HCT116 (cell line): ENCODE results near the gene SNCA. TPM values are rescaled to one million over a fixed set of nuclear protein-coding genes. Genes with fewer than 3 reads are reported as not detected.

ENCODE experiments used
- ATAC-seq: fragments of 200-7000 bp; cut with Tn5 transposase; 2 replicates; pipeline ENCODE4 v1.9.1; 2020; ENCODE audit warnings: mild to moderate bottlenecking, moderate library complexity
- BruUV-seq: library from RNA; stranded (reverse); fragments of 400-500 nt; replicated peaks from 2 replicates; lab custom pipeline; 2021; lab: Mats Ljungman, UMichigan
- CTCF ChIA-PET: fragments of 300-600 bp; sonication (Branson Sonifier 250); formaldehyde crosslinking; loops from one replicate; lab custom pipeline; 2021; ENCODE audit warnings: antibody characterized with exemption; lab: Charles Lee
- POLR2A ChIA-PET: fragments of 300-600, 350-600 bp; sonication (Branson Sonifier 250); formaldehyde crosslinking; loops from one replicate; lab custom pipeline; 2021; ENCODE audit warnings: antibody characterized with exemption; lab: Charles Lee
- RAD21 ChIA-PET, 2 experiments: fragments of 300-600 bp; sonication (Branson Sonifier 250); formaldehyde crosslinking; loops; one replicate each; lab custom pipeline; 2023; ENCODE audit warnings: low total read pairs in 2 of 2; ENCODE audit not compliant: uncharacterized antibody in 2 of 2, unreplicated experiment in 2 of 2, low non-redundant PET in 1 of 2; lab: Charles Lee
- DNase-seq: peaks from one replicate; pipeline ENCODE4 v3.0.0-alpha.2; 2010; ENCODE audit warnings: low read depth, low spot score
- H2AFZ ChIP-seq: fragments of 200-600 bp; shearing (Covaris generic), sonication (generic); 2 replicates; pipeline ENCODE4 v1.6.1; 2017; ENCODE audit warnings: low read depth, mixed run types, mixed read lengths, antibody characterized with exemption, low read length; ENCODE audit not compliant: poor library complexity, severe bottlenecking
- H3K27ac ChIP-seq: 2 replicates; pipeline ENCODE4 v1.5.1; 2012; ENCODE audit warnings: low read depth, low read length
- H3K27me3 ChIP-seq: fragments of 200-600 bp; sonication (generic); 2 replicates; pipeline ENCODE4 v1.6.1; 2016; ENCODE audit warnings: mixed run types, low read length, mixed read lengths; ENCODE audit not compliant: insufficient read depth
- H3K36me3 ChIP-seq, 2 experiments: fragments of 200-500 bp in 1 of 2; fragments of 200-600 bp in 1 of 2; sonication (Bioruptor generic) in 1 of 2; sonication (generic) in 1 of 2; 2 replicates each; pipeline versions ENCODE4 v1.5.1 to v1.6.1; 2014 to 2016; ENCODE audit warnings: low read length in 2 of 2, inconsistent platforms in 1 of 2, mixed read lengths in 1 of 2, mixed run types in 1 of 2; ENCODE audit not compliant: insufficient read depth in 2 of 2, control insufficient read depth in 1 of 2
- H3K4me1 ChIP-seq, 2 experiments: fragments of 200-600 bp in 1 of 2; sonication (generic) in 1 of 2; 2 replicates each; pipeline versions ENCODE4 v1.5.1 to v1.6.1; 2012 to 2017; ENCODE audit warnings: low read length in 2 of 2, inconsistent platforms in 1 of 2, mild to moderate bottlenecking in 1 of 2, mixed read lengths in 1 of 2, mixed run types in 1 of 2, moderate library complexity in 1 of 2; ENCODE audit not compliant: insufficient read depth in 2 of 2, control insufficient read depth in 1 of 2
- H3K4me2 ChIP-seq: fragments of 200-600 bp; sonication (generic); 2 replicates; pipeline ENCODE4 v1.6.1; 2017; ENCODE audit warnings: mixed run types, low read length, mixed read lengths
- H3K4me3 ChIP-seq, 2 experiments: fragments of 200-600 bp in 1 of 2; sonication (generic) in 1 of 2; replicated peaks in 1 of 2; 2 replicates each; pipeline ENCODE4 v1.5.1; 2011 to 2016; ENCODE audit warnings: low read length in 2 of 2, control low read depth in 1 of 2, low read depth in 1 of 2, mild to moderate bottlenecking in 1 of 2, mixed read lengths in 1 of 2, mixed run types in 1 of 2
- H3K79me2 ChIP-seq: fragments of 200-600 bp; sonication (generic); 2 replicates; pipeline ENCODE4 v1.6.1; 2017; ENCODE audit warnings: mild to moderate bottlenecking, mixed run types, low read length, moderate library complexity, mixed read lengths; ENCODE audit not compliant: insufficient read depth
- H3K9ac ChIP-seq: fragments of 200-600 bp; sonication (generic); 2 replicates; pipeline ENCODE4 v1.6.1; 2016; ENCODE audit warnings: low read length, mixed read lengths
- H3K9me2 ChIP-seq: fragments of 200-600 bp; sonication (generic), shearing (Covaris generic); 2 replicates; pipeline ENCODE4 v1.6.1; 2017; ENCODE audit warnings: mixed run types, mild to moderate bottlenecking, moderate library complexity; ENCODE audit not compliant: insufficient read depth
- H3K9me3 ChIP-seq, 2 experiments: fragments of 200-500 bp in 1 of 2; fragments of 200-600 bp in 1 of 2; sonication (Bioruptor generic) in 1 of 2; sonication (generic) in 1 of 2; 2 replicates each; pipeline ENCODE4 v1.6.1; 2014 to 2017; ENCODE audit warnings: low read length in 2 of 2, mixed read lengths in 2 of 2, inconsistent platforms in 1 of 2, low read depth in 1 of 2, mild to moderate bottlenecking in 1 of 2, mixed run types in 1 of 2, moderate library complexity in 1 of 2; ENCODE audit not compliant: control insufficient read depth in 1 of 2, insufficient read depth in 1 of 2
- H4K20me1 ChIP-seq: fragments of 200-600 bp; sonication (generic), shearing (Covaris generic); 2 replicates; pipeline ENCODE4 v1.6.1; 2017; ENCODE audit warnings: mixed run types, mild to moderate bottlenecking, moderate library complexity; ENCODE audit not compliant: insufficient read depth
- CBX3 ChIP-seq: IDR thresholded peaks from 2 replicates; pipeline ENCODE4 v1.6.1; 2012; ENCODE audit warnings: low read depth
- EZH2 ChIP-seq: fragments of 200-600 bp; sonication (generic); IDR thresholded peaks from 2 replicates; pipeline ENCODE4 v1.6.1; 2017; ENCODE audit warnings: antibody characterized with exemption, mixed run types
- POLR2A ChIP-seq: IDR thresholded peaks from 2 replicates; pipeline ENCODE4 v1.7.0; 2011; ENCODE audit warnings: borderline replicate concordance; ENCODE audit not compliant: insufficient read depth, insufficient read length; ENCODE audit errors: extremely low read depth
- POLR2AphosphoS5 ChIP-seq: IDR thresholded peaks from 2 replicates; pipeline ENCODE4 v1.6.1; 2011; ENCODE audit warnings: mild to moderate bottlenecking, low read depth, low read length, moderate library complexity
- RAD21 ChIP-seq: IDR thresholded peaks from 2 replicates; pipeline ENCODE4 v1.6.1; 2012; ENCODE audit warnings: low read depth, mild to moderate bottlenecking
- SIN3A ChIP-seq: IDR thresholded peaks from 2 replicates; pipeline ENCODE4 v1.6.1; 2012; ENCODE audit warnings: low read depth
- SP1 ChIP-seq: IDR thresholded peaks from 2 replicates; pipeline ENCODE4 v1.6.1; 2012; ENCODE audit warnings: low read depth
- SRF ChIP-seq: IDR thresholded peaks from 2 replicates; pipeline ENCODE4 v1.6.1; 2012; ENCODE audit warnings: low read depth
- TCF7L2 ChIP-seq: IDR thresholded peaks from 2 replicates; pipeline ENCODE4 v1.7.0; 2011; ENCODE audit warnings: borderline replicate concordance, inconsistent platforms; ENCODE audit not compliant: insufficient read depth, insufficient read length; ENCODE audit errors: extremely low read depth
- ZFX ChIP-seq: fragments of 450-650 bp; IDR thresholded peaks from 2 replicates; pipeline ENCODE4 v1.6.1; 2017
- ZNF274 ChIP-seq: fragments of 200-500 bp; sonication (Bioruptor generic); IDR thresholded peaks from 2 replicates; pipeline ENCODE4 v1.6.1; 2014; ENCODE audit warnings: mild to moderate bottlenecking, low read depth, low read length, inconsistent platforms
- intact Hi-C: fragments of 100-400 bp; cut with micrococcal nuclease; formaldehyde crosslinking; loops from 2 replicates; pipeline ENCODE4 v1.10.0; 2022
- total RNA-seq: library from RNA; stranded (reverse); gene quantifications from one replicate; pipeline ENCODE4 v1.2.1, GENCODE V29; 2021; ENCODE audit not compliant: unreplicated experiment
- TF ChIP-seq, protein P1 (sequence below): IDR thresholded peaks from 2 replicates; pipeline ENCODE4 v1.6.1; 2011; ENCODE audit warnings: mild to moderate bottlenecking, low read length, moderate library complexity; ENCODE audit not compliant: insufficient replicate concordance; ENCODE audit errors: extremely low read depth
- TF ChIP-seq, protein P2 (sequence below): IDR thresholded peaks from 2 replicates; pipeline ENCODE4 v1.6.1; 2012
- TF ChIP-seq, protein P3 (sequence below): IDR thresholded peaks from 2 replicates; pipeline ENCODE4 v1.6.1; 2012; ENCODE audit warnings: low read depth

The SNCA gene
- total RNA-seq, 1 experiment from 2014 or later, result 1.0 TPM

DNA sequence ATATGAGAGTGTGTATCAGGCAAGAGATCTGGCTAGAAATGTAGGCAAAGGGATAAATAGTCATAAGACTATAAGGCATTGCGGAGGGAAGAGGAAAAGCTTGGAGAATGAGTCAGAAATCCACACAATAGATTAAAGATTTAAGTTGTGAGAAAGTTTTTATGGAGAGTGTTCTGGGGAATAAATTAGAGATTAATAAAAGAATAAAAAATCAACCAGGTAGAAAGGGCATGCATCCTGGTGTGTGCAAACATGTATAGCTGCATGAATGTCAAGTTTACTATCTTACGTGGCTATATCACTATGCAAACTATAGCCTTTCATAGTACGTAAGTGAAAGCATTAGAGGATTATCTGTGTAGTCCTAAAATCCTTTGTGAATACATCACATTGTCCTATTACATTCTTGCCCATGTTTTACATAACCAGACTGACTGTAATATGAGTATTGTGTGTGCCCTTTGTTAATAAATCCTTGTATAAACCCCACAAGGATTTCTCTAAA lies 36.9 kb downstream of the SNCA start:
- no peaks in the 10 kb centered on the region for H3K4me1 ChIP-seq
- H3K79me2 ChIP-seq, result no peaks in the 10 kb centered on the region
- CTCF ChIA-PET, result no interaction called here
- BruUV-seq, result no TSS peak
- H3K27ac ChIP-seq, result no peak overlapping the region
- no peaks in the 10 kb centered on the region for H4K20me1 ChIP-seq
- no peaks in the 10 kb centered on the region for H3K36me3 ChIP-seq
- POLR2A ChIA-PET, result no interaction called here
- ATAC-seq, result no peak
- no peaks in the 10 kb centered on the region for H3K9me2 ChIP-seq
- RAD21 ChIA-PET, result no interaction called here
- no peaks in the 10 kb centered on the region for H3K9me3 ChIP-seq
- H3K9ac ChIP-seq, result no peak overlapping the region
- intact Hi-C loops, result no loop called here
- TF ChIP-seq SP1 (no peak), SRF (no peak), ZNF274 (no peak), POLR2A (no peak), RAD21 (no peak), SIN3A (no peak), EZH2 (no peak), CBX3 (no peak), ZFX (no peak), POLR2AphosphoS5 (no peak), TCF7L2 (no peak)
- TF ChIP-seq, protein P1, sequence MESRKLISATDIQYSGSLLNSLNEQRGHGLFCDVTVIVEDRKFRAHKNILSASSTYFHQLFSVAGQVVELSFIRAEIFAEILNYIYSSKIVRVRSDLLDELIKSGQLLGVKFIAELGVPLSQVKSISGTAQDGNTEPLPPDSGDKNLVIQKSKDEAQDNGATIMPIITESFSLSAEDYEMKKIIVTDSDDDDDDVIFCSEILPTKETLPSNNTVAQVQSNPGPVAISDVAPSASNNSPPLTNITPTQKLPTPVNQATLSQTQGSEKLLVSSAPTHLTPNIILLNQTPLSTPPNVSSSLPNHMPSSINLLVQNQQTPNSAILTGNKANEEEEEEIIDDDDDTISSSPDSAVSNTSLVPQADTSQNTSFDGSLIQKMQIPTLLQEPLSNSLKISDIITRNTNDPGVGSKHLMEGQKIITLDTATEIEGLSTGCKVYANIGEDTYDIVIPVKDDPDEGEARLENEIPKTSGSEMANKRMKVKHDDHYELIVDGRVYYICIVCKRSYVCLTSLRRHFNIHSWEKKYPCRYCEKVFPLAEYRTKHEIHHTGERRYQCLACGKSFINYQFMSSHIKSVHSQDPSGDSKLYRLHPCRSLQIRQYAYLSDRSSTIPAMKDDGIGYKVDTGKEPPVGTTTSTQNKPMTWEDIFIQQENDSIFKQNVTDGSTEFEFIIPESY, result no peak
- TF ChIP-seq, protein P2, sequence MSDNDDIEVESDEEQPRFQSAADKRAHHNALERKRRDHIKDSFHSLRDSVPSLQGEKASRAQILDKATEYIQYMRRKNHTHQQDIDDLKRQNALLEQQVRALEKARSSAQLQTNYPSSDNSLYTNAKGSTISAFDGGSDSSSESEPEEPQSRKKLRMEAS, result no peak
- TF ChIP-seq, protein P3, sequence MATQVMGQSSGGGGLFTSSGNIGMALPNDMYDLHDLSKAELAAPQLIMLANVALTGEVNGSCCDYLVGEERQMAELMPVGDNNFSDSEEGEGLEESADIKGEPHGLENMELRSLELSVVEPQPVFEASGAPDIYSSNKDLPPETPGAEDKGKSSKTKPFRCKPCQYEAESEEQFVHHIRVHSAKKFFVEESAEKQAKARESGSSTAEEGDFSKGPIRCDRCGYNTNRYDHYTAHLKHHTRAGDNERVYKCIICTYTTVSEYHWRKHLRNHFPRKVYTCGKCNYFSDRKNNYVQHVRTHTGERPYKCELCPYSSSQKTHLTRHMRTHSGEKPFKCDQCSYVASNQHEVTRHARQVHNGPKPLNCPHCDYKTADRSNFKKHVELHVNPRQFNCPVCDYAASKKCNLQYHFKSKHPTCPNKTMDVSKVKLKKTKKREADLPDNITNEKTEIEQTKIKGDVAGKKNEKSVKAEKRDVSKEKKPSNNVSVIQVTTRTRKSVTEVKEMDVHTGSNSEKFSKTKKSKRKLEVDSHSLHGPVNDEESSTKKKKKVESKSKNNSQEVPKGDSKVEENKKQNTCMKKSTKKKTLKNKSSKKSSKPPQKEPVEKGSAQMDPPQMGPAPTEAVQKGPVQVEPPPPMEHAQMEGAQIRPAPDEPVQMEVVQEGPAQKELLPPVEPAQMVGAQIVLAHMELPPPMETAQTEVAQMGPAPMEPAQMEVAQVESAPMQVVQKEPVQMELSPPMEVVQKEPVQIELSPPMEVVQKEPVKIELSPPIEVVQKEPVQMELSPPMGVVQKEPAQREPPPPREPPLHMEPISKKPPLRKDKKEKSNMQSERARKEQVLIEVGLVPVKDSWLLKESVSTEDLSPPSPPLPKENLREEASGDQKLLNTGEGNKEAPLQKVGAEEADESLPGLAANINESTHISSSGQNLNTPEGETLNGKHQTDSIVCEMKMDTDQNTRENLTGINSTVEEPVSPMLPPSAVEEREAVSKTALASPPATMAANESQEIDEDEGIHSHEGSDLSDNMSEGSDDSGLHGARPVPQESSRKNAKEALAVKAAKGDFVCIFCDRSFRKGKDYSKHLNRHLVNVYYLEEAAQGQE, result no peak
- H2AFZ ChIP-seq, result no peak overlapping the region
- H3K27me3 ChIP-seq, result no peaks in the 10 kb centered on the region
- H3K4me3 ChIP-seq, result no peak overlapping the region
- H3K4me2 ChIP-seq, result no peak overlapping the region
- DNase-seq, result no peak
